ENCODE measurements around the gene EFTUD2. TPM values are rescaled to one million over a fixed set of nuclear protein-coding genes. Genes with fewer than 3 reads are reported as not detected.

The EFTUD2 gene
- total RNA-seq, 6 donors from 2014 or later = 66.6 to 146 (median 75.6) TPM

- peaks cover 0 to 7% (median 3%) of the 10 kb centered on the region in 4 donors for H3K27me3 ChIP-seq
- no peaks in the 10 kb centered on the region for H3K36me3 ChIP-seq
- H3K9me3 ChIP-seq = no peaks in the 10 kb centered on the region
- no peak for TF ChIP-seq CTCF (IDR thresholded peaks at IDR 0.05)
- TF ChIP-seq POLR2AphosphoS5 (IDR thresholded peaks at IDR 0.05) = no peak
- no peak for TF ChIP-seq EP300 (IDR thresholded peaks at IDR 0.05)
- TF ChIP-seq POLR2A (IDR thresholded peaks at IDR 0.05) = no peak
- peaks cover 8 to 27% (median 17%) of the 10 kb centered on the region in 4 donors for H3K4me1 ChIP-seq
- DNase-seq (no peak), ATAC-seq (ENCODE audit: low FRiP score in 2 of 2) (no peak)
- H3K4me3 ChIP-seq = no peak overlapping the region
- WGBS, 2 donors = 87 to 90% methylated on average over 2 to 19 of the region's 19 CpGs
- H3K27ac ChIP-seq = no peak overlapping the region
These were observed 15.5 kb upstream of the EFTUD2 start for GRCh38 chr17:44914698-44915271.

- Histone ChIP-seq H3K4me3 (no peak overlapping the region), H3K4me1 (peaks cover 8 to 27% (median 17%) of the 10 kb centered on the region in 4 donors), H3K36me3 (no peaks in the 10 kb centered on the region), H3K9me3 (no peaks in the 10 kb centered on the region), H3K27ac (no peak overlapping the region), H3K27me3 (peaks cover 0 to 7% (median 3%) of the 10 kb centered on the region in 4 donors)
- ATAC-seq (ENCODE audit: low FRiP score in 2 of 2) (no peak), DNase-seq (no peak)
- TF ChIP-seq CTCF (IDR thresholded peaks at IDR 0.05) (no peak), POLR2AphosphoS5 (IDR thresholded peaks at IDR 0.05) (no peak), EP300 (IDR thresholded peaks at IDR 0.05) (no peak), POLR2A (IDR thresholded peaks at IDR 0.05) (no peak)
- WGBS, 2 donors = 86 to 91% methylated on average over 4 of the region's 4 CpGs
These were observed 14.9 kb upstream of the EFTUD2 start for GRCh38 chr17:44914148-44914547.

GRCh38 chr17:44913676-44914075, 14.4 kb upstream of the EFTUD2 start:
- Histone ChIP-seq H3K4me1 (peaks cover 8 to 27% (median 17%) of the 10 kb centered on the region in 4 donors), H3K4me3 (no peak overlapping the region), H3K9me3 (no peaks in the 10 kb centered on the region), H3K27me3 (peaks cover 0 to 7% (median 3%) of the 10 kb centered on the region in 4 donors), H3K36me3 (no peaks in the 10 kb centered on the region), H3K27ac (no peak overlapping the region)
- DNase-seq (no peak), ATAC-seq (ENCODE audit: low FRiP score in 2 of 2) (no peak)
- no peak for TF ChIP-seq CTCF (IDR thresholded peaks at IDR 0.05)
- no peak for TF ChIP-seq POLR2AphosphoS5 (IDR thresholded peaks at IDR 0.05)
- TF ChIP-seq POLR2A (IDR thresholded peaks at IDR 0.05) = no peak
- TF ChIP-seq EP300 (IDR thresholded peaks at IDR 0.05) = no peak
- WGBS, 2 donors = 41 to 42% methylated on average over 5 to 6 of the region's 6 CpGs

- no peaks in the 10 kb centered on the region for H3K36me3 ChIP-seq
- ATAC-seq (ENCODE audit: low FRiP score in 2 of 2) (no peak), DNase-seq (no peak)
- H3K27me3 ChIP-seq = peaks cover 0 to 7% (median 3%) of the 10 kb centered on the region in 4 donors
- peaks cover 8 to 27% (median 17%) of the 10 kb centered on the region in 4 donors for H3K4me1 ChIP-seq
- no peak for TF ChIP-seq CTCF (IDR thresholded peaks at IDR 0.05)
- TF ChIP-seq POLR2AphosphoS5 (IDR thresholded peaks at IDR 0.05) = no peak
- H3K27ac ChIP-seq = no peak overlapping the region
- H3K9me3 ChIP-seq = no peaks in the 10 kb centered on the region
- no peak overlapping the region for H3K4me3 ChIP-seq
- 75 to 79% methylated on average over 9 to 14 of the region's 14 CpGs for WGBS, 2 donors
These were observed 13.7 kb upstream of the EFTUD2 start for GRCh38 chr17:44912763-44913544.

All from upper lobe of left lung (tissue), 6 donors.